Ovary (tissue), 3 donors: ENCODE measurements around the gene CCT2.

Experiments used
- CTCF ChIP-seq, 3 donors: fragments of 450-650 bp in 2 of 3; fragments of 200-600 bp in 1 of 3; IDR thresholded peaks; one replicate each; pipeline versions ENCODE4 v1.5.1 to v1.8.0; 2016 to 2022; ENCODE audit warnings: antibody characterized with exemption in 3 of 3, mild to moderate bottlenecking in 1 of 3
- POLR2A ChIP-seq: fragments of 450-650 bp; IDR thresholded peaks from one replicate; pipeline ENCODE4 v1.6.1; 2017; ENCODE audit warnings: antibody characterized with exemption, mild to moderate bottlenecking, moderate library complexity
- donor health status: DM: no; HTN: no; CAD: no.

DNA sequence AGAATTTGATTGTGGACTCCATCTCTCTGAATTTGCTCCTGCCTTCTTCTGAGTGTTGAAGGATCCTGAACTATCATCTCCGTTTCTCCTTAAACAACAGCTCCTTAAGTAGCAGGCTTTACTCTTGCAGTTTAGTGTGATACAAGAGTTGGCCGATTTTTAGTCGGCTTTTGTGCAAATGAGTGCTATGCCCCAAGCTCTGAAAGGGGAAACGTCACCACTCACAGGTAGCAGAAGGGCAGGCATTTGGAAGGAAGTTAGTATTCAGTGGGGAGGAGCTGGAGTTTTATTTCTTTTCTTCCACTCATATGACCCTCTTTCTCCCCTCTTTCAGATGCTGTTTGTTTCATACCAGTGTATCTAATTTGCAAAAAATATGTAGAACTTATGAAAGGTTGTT is 61.9 kb downstream of the CCT2 start:
- TF ChIP-seq POLR2A (no peak), CTCF (IDR thresholded peaks at IDR 0.05) (no peak)
